Lung (tissue), 12 donors: ENCODE measurements around the gene SH3BGR. TPM values are rescaled to one million over a fixed set of nuclear protein-coding genes. Genes with fewer than 3 reads are reported as not detected.

Experiments used
- ATAC-seq: fragments of 200-7000 bp; cut with Tn5 transposase; one replicate; pipeline ENCODE4 v1.9.1; 2020; ENCODE audit warnings: moderate number of reproducible peaks; ENCODE audit not compliant: insufficient read depth, low FRiP score
- DNase-seq, 3 donors: peaks; one replicate each; pipeline ENCODE4 v3.0.0-alpha.2; 2013 to 2017
- H3K27ac ChIP-seq, 2 donors: one replicate each; pipeline ENCODE4 v1.5.1; 2013; ENCODE audit warnings: mild to moderate bottlenecking in 2 of 2, moderate library complexity in 2 of 2, control low read depth in 1 of 2, inconsistent platforms in 1 of 2, low read depth in 1 of 2, low read length in 1 of 2
- H3K27me3 ChIP-seq, 3 donors: one replicate each; pipeline ENCODE4 v1.5.1; 2013; ENCODE audit warnings: low read length in 2 of 3; ENCODE audit not compliant: control insufficient read depth in 3 of 3, insufficient read depth in 3 of 3
- H3K36me3 ChIP-seq, 4 donors: one replicate each; pipeline ENCODE4 v1.5.1; 2013; ENCODE audit warnings: low read length in 4 of 4, mild to moderate bottlenecking in 1 of 4, moderate library complexity in 1 of 4; ENCODE audit not compliant: control insufficient read depth in 4 of 4, insufficient read depth in 4 of 4
- H3K4me1 ChIP-seq, 5 donors: one replicate each; pipeline ENCODE4 v1.5.1; 2013; ENCODE audit warnings: low read length in 5 of 5, mild to moderate bottlenecking in 2 of 5, moderate library complexity in 1 of 5; ENCODE audit not compliant: control insufficient read depth in 5 of 5, insufficient read depth in 5 of 5
- H3K4me3 ChIP-seq: one replicate; pipeline ENCODE4 v1.5.1; 2013; ENCODE audit warnings: mild to moderate bottlenecking, control low read depth, moderate library complexity
- H3K9ac ChIP-seq, 2 donors: one replicate each; pipeline ENCODE4 v1.5.1; 2013; ENCODE audit warnings: low read length in 2 of 2, control low read depth in 1 of 2; ENCODE audit not compliant: insufficient read depth in 1 of 2
- H3K9me3 ChIP-seq, 4 donors: one replicate each; pipeline ENCODE4 v1.5.1; 2013; ENCODE audit warnings: low read length in 3 of 4, mild to moderate bottlenecking in 1 of 4, moderate library complexity in 1 of 4; ENCODE audit not compliant: control insufficient read depth in 4 of 4, insufficient read depth in 3 of 4
- CTCF ChIP-seq: IDR thresholded peaks from 2 replicates; pipeline ENCODE4 v1.5.1; 2012; ENCODE audit warnings: mild to moderate bottlenecking; ENCODE audit errors: control extremely low read depth, extremely low read depth
- WGBS, 2 donors: extraction: QIAGEN DNeasy Blood & Tissue Kit; methylation state at CpG; one replicate each; pipeline ENCODE4 v1.1.7; 2013; 5-methylcytosine and 5-hydroxymethylcytosine counted together
- polyA plus RNA-seq, 2 donors: library from polyadenylated mRNA; stranded (reverse); fragments of 200-250 nt; gene quantifications; one replicate each; pipeline ENCODE4 v1.2.1, GENCODE V29; 2013
- total RNA-seq, 2 donors: library from RNA; depleted of rRNA in 1 of 2; stranded (reverse); fragments of >200 nt in 1 of 2; gene quantifications; one replicate each; pipeline ENCODE4 v1.2.1, GENCODE V29; 2014 to 2021
- donor health status: control.
- donor health status: control.
- donor health status: Bipolar disorder and iron deficiency.
- donor health status: healthy.
- donor health status: DM: yes; HTN: yes; CAD: no.

Gene SH3BGR
- total and polyA plus RNA-seq, 4 donors: 1.2 to 8.9 (median 3.2) TPM; not detected in 1

- Histone ChIP-seq H3K27ac (no peak overlapping the region), H3K9ac (no peak overlapping the region), H3K4me3 (no peak overlapping the region), H3K9me3 (no peaks in the 10 kb centered on the region), H3K36me3 (no peaks in the 10 kb centered on the region), H3K4me1 (no peaks in the 10 kb centered on the region), H3K27me3 (no peaks in the 10 kb centered on the region)
- ATAC-seq (no peak), DNase-seq (no peak)
- TF ChIP-seq CTCF: no peak
- WGBS, 2 donors: 92 to 93% methylated on average over 8 of the region's 8 CpGs
Measured at GRCh38 chr21:39519835-39520234, 68.1 kb downstream of the SH3BGR start.

DNA sequence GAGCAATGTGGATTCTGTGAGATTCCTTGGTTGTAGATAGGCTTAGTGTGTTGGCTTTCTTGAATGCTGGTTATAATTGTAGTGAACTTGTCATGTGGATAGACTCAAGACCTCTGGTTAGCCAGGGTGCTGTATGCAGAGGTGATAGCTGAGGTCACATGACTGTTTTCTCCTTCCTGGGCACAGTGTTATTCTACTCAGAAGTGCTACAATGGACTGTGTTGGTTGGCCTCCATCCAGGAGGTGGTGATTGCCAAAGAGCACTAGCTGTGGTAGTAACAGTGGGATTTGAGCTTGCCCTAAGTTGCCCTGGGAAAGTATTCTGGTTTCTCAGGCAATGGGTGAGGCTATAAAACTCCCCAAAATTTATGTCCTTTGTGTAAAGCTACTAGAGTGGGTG lies 71.6 kb downstream of the SH3BGR start:
- peak in 1 of 3 donors; percentile 27 for DNase-seq
- Histone ChIP-seq H3K9me3 (no peaks in the 10 kb centered on the region), H3K4me3 (no peak overlapping the region), H3K27me3 (no peaks in the 10 kb centered on the region), H3K27ac (no peak overlapping the region), H3K9ac (no peak overlapping the region), H3K36me3 (no peaks in the 10 kb centered on the region), H3K4me1 (peaks cover 0 to 11% (median 8%) of the 10 kb centered on the region in 5 donors)
- TF ChIP-seq CTCF: no peak
- no peak for ATAC-seq

DNA sequence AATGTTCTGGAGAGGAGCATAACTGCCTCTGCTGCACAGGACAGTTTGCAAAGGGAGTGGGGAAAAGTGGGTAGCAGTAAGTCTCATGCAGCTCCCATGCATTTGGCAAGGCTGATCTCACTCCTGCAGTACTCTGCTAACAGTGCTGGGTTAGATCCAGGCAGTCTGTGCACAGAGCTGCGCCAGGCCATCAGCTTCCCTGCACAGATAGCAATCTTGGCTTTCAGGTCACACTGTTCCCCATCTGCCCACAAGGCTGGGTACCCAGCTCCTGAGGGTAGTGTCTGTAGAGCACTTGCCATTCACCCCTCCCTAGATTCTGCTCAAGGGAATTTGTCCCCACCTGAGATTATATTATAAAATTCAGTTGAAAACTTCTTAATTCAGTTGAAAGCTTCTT lies 72.1 kb downstream of the SH3BGR start:
- Histone ChIP-seq H3K27ac (no peak overlapping the region), H3K9ac (no peak overlapping the region), H3K9me3 (no peaks in the 10 kb centered on the region), H3K36me3 (no peaks in the 10 kb centered on the region), H3K4me3 (no peak overlapping the region), H3K4me1 (peaks cover 0 to 11% (median 8%) of the 10 kb centered on the region in 5 donors), H3K27me3 (no peaks in the 10 kb centered on the region)
- DNase-seq (no peak), ATAC-seq (no peak)
- TF ChIP-seq CTCF: no peak
- WGBS, 2 donors: 83 to 92% methylated on average over 1 of the region's 1 CpG

DNA sequence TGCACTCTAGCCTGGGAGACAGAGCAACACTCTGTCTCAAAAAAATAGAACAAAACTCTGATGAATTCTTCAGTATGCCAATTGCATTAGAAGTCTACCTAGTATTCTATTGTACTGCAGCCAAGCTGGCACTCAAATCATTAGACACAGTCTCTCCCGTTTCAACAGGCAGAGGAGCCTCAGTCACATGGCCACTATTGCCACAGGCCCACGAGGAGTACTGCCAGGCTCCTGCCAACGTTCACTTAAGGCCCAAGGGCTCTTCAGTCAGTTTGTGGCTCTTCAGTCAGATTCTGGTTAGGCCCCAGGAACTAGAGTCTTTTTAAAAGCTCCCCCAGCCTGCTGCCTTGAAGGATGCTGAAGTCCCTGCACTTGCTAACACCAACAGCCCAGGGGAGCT lies 73.4 kb downstream of the SH3BGR start:
- H3K4me3 ChIP-seq: no peak overlapping the region
- DNase-seq (peak in 1 of 3 donors; percentile 41), ATAC-seq (no peak)
- peaks cover 0 to 11% (median 8%) of the 10 kb centered on the region in 5 donors for H3K4me1 ChIP-seq
- no peak for TF ChIP-seq CTCF
- H3K27me3 ChIP-seq: no peaks in the 10 kb centered on the region
- no peaks in the 10 kb centered on the region for H3K36me3 ChIP-seq
- no peak overlapping the region for H3K9ac ChIP-seq
- no peaks in the 10 kb centered on the region for H3K9me3 ChIP-seq
- WGBS, 2 donors: 58 to 74% methylated on average over 3 of the region's 3 CpGs
- H3K27ac ChIP-seq: no peak overlapping the region
